Measurements from ENCODE around the gene MAGI2. TPM values are rescaled to one million over a fixed set of nuclear protein-coding genes. Genes with fewer than 3 reads are reported as not detected.
A peak's percentile ranks its signal among the peaks of the same experiment; 100 is the strongest.

Gene MAGI2
- total RNA-seq, 1 donor from 2014 or later = 10.7 TPM

DNA sequence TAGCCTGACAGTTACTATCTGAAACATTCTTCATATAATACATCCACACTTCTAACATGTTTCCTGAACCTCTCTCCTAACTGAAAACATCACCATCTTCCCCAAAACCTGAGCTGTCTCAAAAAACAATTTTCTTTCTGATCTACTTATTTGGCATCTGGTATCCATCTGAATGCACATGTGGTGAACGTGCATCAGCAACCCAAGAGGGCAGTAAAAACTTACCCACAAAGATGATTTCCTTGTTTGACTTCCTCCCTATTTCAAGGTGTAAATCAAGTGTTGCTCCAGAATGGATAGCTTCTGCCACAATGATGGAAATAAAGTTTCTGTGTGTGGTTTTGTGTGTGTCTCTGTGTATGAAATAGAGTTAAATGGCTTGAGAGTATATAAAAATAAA is 500.4 kb downstream of the MAGI2 start:
- Mint-ChIP-seq H3K27me3 (ENCODE audit: unreplicated experiment) (no peaks in the 10 kb centered on the region), H3K9me3 (ENCODE audit: unreplicated experiment) (no peaks in the 10 kb centered on the region), H3K4me3 (ENCODE audit: unreplicated experiment) (no peak overlapping the region), H3K4me1 (ENCODE audit: unreplicated experiment) (no peaks in the 10 kb centered on the region), H3K27ac (ENCODE audit: unreplicated experiment) (no peak overlapping the region), H3K36me3 (ENCODE audit: unreplicated experiment) (no peaks in the 10 kb centered on the region)
- DNase-seq (ENCODE audit: extremely low spot score, unreplicated experiment) = no peak
- TF ChIP-seq, protein P1, sequence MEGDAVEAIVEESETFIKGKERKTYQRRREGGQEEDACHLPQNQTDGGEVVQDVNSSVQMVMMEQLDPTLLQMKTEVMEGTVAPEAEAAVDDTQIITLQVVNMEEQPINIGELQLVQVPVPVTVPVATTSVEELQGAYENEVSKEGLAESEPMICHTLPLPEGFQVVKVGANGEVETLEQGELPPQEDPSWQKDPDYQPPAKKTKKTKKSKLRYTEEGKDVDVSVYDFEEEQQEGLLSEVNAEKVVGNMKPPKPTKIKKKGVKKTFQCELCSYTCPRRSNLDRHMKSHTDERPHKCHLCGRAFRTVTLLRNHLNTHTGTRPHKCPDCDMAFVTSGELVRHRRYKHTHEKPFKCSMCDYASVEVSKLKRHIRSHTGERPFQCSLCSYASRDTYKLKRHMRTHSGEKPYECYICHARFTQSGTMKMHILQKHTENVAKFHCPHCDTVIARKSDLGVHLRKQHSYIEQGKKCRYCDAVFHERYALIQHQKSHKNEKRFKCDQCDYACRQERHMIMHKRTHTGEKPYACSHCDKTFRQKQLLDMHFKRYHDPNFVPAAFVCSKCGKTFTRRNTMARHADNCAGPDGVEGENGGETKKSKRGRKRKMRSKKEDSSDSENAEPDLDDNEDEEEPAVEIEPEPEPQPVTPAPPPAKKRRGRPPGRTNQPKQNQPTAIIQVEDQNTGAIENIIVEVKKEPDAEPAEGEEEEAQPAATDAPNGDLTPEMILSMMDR (IDR thresholded peaks at IDR 0.05) = no peak

DNA sequence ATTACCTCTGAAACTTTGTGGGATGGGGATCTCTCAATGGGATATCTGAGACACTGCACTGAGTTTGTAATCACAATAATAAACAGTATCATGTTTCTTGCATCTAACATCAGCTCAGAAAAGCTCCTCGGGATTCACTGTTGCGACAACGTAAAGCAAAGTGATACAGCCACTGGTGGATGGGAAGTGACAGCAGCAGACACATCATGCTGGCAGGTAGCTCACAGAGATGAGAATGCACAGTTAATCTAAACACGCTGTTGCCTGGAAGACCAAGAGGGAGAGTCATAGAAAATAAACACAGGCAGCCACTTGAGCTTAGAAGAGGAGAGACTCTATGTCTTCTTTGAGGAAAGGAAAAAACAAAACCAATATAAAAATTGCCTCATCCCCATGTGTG is 513.8 kb downstream of the MAGI2 start:
- Mint-ChIP-seq H3K9me3 (ENCODE audit: unreplicated experiment) (no peaks in the 10 kb centered on the region), H3K27ac (ENCODE audit: unreplicated experiment) (no peak overlapping the region), H3K27me3 (ENCODE audit: unreplicated experiment) (no peaks in the 10 kb centered on the region), H3K4me1 (ENCODE audit: unreplicated experiment) (no peaks in the 10 kb centered on the region), H3K4me3 (ENCODE audit: unreplicated experiment) (no peak overlapping the region), H3K36me3 (ENCODE audit: unreplicated experiment) (no peaks in the 10 kb centered on the region)
- DNase-seq (ENCODE audit: extremely low spot score, unreplicated experiment) = no peak
- TF ChIP-seq, protein P1 (IDR thresholded peaks at IDR 0.05) = no peak

DNA sequence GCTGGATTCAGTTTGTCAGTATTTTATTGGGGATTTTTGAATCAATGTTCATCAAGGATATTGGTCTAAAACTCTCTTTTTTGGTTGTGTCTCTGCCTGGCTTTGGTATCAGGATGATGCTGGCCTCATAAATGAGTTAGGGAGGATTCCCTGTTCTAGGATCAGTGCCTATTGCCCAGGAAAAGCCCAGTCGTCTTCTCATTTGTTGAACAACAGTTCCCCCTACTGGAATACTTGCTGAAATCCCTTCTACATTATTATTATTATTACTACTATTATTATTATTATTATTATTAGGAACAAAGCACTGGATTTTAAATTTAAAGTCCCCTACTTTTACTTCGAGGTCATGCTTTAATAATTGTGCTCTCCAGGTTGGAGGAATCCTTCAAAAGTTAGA is 528.9 kb downstream of the MAGI2 start:
- H3K36me3 Mint-ChIP-seq (ENCODE audit: unreplicated experiment) = no peaks in the 10 kb centered on the region
- TF ChIP-seq, protein P1 (IDR thresholded peaks at IDR 0.05) = peak; percentile 39
- DNase-seq (ENCODE audit: extremely low spot score, unreplicated experiment) = no peak
- H3K9me3 Mint-ChIP-seq (ENCODE audit: unreplicated experiment) = no peaks in the 10 kb centered on the region
- H3K4me3 Mint-ChIP-seq (ENCODE audit: unreplicated experiment) = no peak overlapping the region
- no peak overlapping the region for H3K27ac Mint-ChIP-seq (ENCODE audit: unreplicated experiment)
- peaks cover 2% of the 10 kb centered on the region for H3K27me3 Mint-ChIP-seq (ENCODE audit: unreplicated experiment)
- no peaks in the 10 kb centered on the region for H3K4me1 Mint-ChIP-seq (ENCODE audit: unreplicated experiment)

DNA sequence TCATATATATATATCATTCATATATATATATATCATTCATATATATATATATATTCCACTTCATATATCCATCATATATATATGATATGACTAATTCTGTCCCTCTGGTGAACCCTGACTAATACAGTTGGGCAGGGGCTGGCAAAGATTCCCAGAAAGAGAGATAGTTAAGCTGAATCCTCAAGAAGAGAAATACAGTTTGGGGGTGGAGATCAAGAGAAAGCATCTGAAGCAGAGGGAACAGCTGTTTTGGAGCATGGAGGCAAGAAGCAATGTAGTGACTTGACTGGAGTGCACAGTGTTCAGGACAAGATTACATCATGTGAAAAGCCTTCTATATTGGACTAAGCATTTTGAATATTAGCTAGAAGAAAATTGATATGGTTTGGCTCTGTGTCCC is 540.7 kb downstream of the MAGI2 start:
- Mint-ChIP-seq H3K4me1 (ENCODE audit: unreplicated experiment) (peaks cover 2% of the 10 kb centered on the region), H3K36me3 (ENCODE audit: unreplicated experiment) (no peaks in the 10 kb centered on the region)
- DNase-seq (ENCODE audit: extremely low spot score, unreplicated experiment) = no peak

DNA sequence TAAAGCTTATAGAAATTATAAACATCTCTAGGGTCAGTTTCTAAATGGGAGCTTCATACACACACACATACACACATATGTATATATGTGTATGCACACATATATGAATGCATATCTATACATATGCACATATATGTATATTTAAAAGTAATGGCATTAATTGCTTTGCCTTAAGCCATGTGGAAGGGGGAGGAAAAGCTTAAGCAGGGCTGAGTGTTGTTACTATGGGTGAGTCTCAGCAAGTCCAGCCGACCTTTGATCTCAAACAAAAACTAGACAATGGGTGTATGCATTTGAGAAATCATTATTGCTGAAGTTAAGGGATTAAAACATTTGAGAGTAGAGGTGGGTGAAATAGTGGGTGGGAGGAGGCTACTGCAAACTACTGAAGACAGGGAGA is 546.7 kb downstream of the MAGI2 start:
- H3K27me3 Mint-ChIP-seq (ENCODE audit: unreplicated experiment) = no peaks in the 10 kb centered on the region
- no peak overlapping the region for H3K4me3 Mint-ChIP-seq (ENCODE audit: unreplicated experiment)
- no peak for DNase-seq (ENCODE audit: extremely low spot score, unreplicated experiment)
- H3K4me1 Mint-ChIP-seq (ENCODE audit: unreplicated experiment) = peaks cover 2% of the 10 kb centered on the region
- no peaks in the 10 kb centered on the region for H3K36me3 Mint-ChIP-seq (ENCODE audit: unreplicated experiment)
- H3K9me3 Mint-ChIP-seq (ENCODE audit: unreplicated experiment) = no peaks in the 10 kb centered on the region
- H3K27ac Mint-ChIP-seq (ENCODE audit: unreplicated experiment) = no peak overlapping the region
- TF ChIP-seq, protein P1 (IDR thresholded peaks at IDR 0.05) = no peak

More for the DNA sequence above, 540.7 kb downstream of the MAGI2 start:
- H3K9me3 Mint-ChIP-seq (ENCODE audit: unreplicated experiment) = no peaks in the 10 kb centered on the region
- H3K27ac Mint-ChIP-seq (ENCODE audit: unreplicated experiment) = no peak overlapping the region
- H3K4me3 Mint-ChIP-seq (ENCODE audit: unreplicated experiment) = no peak overlapping the region
- no peaks in the 10 kb centered on the region for H3K27me3 Mint-ChIP-seq (ENCODE audit: unreplicated experiment)
- TF ChIP-seq, protein P1 (IDR thresholded peaks at IDR 0.05) = no peak

Measured in osteocyte (in vitro differentiated cells).